DMS114 treated with DMSO at 0.1 percent for 48 hours (cell line): Measurements from ENCODE around the gene ZER1.
A peak's percentile ranks its signal among the peaks of the same experiment; 100 is the strongest.
"Not testable (repeated sequence)": the region's sequence is repeated elsewhere in the genome, so short reads cannot be mapped to it uniquely, and the experiment has no call there.

ENCODE experiments used
- DNase-seq: peaks from one replicate; lab custom pipeline; 2025; ENCODE audit not compliant: unreplicated experiment; lab: John Stamatoyannopoulos, UW

ZER1 gene

DNA sequence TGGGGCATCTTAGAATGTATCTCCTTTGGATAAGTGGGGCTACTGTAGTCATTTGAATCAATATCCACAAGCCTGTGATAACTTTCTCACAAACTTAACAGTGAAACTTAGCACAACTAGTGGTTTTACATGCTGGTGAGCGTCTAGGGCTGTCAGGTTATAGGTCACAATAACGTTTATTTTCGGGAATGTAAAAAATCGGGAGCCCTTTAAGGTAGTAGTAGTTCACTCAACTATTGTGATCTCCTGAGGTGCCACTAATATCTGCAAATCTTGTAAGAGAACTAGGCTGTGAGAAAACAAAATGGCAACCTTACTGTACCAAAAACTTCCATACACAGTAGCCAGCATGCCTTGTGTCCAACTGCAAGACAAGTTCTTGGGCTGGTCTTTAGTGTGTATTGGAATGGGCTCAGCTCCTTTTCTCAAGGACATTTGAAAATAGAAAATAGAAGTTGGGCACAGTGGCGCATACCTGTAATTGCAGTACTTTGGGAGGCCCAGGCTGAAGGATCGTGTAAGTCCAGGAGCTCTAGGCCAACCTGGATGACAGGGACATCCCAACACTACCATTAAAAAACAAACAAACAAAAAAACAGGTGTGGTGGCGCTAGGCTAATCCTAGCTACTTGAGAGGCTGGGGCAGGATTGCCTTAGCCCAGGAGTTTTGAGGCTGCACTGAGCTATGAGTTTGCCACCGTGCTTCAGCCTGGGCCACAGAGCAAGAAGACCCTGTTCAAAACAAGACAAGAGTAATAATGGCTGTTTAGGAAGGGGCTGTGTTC, 74.6 kb downstream of the ZER1 start:
- DNase-seq: no peak

DNA sequence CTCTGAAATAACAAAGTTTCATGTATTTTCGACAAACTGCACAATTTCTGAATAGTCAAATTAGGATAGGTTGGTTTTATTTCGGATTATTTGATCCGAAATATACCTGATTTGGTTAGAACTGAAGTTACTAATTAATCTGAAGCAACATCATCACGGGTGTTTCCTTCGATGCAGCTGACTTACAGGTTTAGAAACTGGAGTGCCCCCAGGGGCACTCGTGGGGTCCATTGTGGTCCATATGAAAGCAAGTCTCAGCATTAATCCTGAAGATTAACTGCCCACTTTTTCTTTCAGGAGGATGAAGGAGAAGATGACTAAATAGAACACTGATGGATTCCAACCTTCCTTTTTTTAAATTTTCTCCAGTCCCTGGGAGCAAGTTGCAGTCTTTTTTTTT, 77.4 kb downstream of the ZER1 start:
- DNase-seq: no peak

DNA sequence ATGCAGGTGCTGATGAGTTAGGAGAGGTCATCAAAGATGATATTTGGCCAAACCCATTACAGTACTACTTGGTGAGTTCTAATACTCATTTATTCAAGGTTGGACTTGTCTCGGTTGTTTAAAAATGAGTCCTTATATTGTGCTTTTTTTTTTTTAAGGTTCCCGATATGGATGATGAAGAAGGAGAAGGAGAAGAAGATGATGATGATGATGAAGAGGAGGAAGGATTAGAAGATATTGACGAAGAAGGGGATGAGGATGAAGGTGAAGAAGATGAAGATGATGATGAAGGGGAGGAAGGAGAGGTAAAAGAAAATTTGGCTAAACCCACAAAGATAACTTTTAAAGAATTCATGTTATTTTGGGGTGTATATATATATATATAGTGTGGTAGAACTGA, 78.0 kb downstream of the ZER1 start:
- DNase-seq: not testable (repeated sequence)

DNA sequence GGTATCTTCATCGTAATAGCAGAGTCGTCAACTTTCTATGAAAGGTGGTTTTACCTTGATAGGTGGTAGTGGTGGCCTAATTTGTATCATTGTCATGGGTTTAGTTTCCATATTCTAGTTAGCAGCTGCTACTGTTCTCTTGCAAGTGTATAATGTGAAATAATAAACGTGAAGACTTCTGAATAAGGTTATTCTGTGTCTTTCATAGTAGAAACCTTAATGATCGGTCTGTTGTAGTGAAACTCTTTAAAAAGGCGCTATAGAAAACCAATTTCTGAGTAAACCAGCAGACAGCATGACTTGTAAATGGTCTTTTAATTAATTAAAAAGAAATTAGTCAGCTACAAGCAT, 81.1 kb downstream of the ZER1 start:
- no peak for DNase-seq

DNA sequence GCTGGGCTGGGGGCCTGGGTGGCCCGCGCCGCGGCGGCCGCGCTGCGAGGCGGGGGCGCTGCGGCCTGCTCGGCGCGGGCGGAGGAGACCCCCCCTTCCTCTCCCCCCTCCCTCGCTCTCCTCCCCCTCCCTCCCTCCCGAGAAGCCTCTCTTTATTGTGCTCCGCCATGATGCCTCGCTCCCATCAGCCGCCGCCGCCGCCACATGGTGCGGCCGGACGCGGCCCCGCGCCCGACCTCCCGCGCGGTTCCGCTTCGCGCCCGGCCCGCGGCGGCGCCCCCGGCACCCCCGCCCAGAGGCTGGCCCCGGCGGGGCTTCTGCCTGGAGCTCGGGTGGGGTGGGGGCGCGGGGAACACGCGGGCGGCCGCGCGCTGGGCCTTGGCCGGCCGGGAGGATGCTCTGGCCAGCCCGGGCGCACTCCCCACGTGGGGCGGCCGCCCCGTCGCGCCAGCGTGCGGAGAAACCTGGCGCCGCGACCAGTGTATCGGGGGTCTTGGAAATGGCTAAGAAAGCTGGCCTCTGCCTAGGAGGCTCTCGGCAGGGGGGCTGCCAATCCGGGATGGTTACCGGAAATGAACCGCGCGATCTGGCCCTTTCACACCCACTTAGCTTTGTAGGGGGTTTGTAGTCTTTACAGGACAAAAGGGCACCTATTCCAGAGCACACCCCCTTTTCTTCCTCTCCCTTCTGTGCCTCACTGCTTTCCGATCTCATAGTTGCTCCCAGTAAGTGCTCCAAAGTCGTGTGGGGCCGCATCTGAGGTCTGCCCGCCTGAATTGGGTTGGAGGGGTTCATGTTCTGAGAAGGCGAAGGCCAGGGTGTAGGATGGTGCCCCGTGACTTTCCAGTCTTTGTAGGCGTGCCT, 81.7 kb downstream of the ZER1 start:
- DNase-seq: no peak

DNA sequence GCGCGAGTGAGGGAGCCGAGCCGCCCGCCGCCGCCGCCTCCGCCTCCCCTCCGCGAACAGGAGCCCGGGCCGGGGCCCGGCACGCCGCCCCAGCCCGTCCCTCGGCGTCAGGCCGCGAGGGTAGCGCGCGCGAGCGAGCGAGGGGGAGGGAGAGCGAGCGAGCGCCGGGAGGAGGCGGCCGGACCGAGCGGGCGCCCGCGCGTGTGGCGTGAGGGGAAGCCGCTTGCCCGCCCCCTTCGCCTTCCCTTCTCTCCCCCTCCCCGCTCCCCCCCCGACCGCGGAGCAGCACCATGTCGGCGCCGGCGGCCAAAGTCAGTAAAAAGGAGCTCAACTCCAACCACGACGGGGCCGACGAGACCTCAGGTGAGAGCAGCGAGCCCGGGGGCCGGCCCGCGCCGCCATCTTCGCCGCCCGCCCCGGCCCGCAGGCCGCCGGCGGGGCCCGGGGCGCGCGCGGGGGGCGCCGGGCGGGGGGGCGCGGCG, 82.4 kb downstream of the ZER1 start:
- no peak for DNase-seq

DNA sequence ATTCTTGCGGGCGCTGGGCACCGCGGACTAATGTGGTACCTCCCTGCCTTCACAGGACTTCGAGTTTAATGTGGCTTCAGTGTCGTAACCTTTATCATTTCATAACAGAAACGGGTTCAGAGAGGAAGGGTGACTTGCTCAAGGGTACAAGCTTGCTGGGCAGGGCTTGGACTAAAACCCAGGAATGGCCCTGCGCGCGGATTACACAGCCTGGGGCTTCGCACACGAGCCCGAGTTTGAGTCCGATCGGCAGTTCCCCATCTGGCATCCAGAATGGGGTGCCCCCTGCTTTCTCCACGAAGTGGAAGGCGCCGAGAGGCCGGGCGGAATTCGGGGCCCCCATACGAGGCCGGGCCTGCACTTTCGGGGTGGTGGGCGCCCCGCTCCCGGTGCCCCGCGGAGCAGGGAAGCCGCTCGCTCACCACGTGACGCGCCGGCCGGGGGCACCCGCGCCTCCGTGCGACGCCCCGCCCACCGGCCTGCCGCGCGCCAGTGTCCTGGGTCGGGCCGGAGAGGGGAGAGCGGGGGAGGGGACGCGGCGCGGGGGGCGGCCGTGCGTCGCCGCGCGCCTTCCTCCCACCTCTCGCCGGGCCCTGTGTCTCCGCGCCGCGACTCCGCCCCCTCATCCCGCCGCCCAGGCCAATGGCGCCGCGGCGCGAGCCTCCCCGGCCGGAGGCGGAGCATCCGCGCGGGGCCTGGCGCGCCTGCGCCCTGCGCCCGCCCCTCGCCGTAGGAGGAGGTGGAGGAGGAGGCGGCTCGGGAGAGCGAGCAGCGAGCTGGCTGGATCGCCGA, 83.0 kb downstream of the ZER1 start, which contains the start of gene SET:
Gene SET (plus strand): TSS at position 722 of the 792 bp plus-strand sequence. CDS start 361 bp downstream, outside the sequence.
- peak; percentile 73 for DNase-seq

DNA sequence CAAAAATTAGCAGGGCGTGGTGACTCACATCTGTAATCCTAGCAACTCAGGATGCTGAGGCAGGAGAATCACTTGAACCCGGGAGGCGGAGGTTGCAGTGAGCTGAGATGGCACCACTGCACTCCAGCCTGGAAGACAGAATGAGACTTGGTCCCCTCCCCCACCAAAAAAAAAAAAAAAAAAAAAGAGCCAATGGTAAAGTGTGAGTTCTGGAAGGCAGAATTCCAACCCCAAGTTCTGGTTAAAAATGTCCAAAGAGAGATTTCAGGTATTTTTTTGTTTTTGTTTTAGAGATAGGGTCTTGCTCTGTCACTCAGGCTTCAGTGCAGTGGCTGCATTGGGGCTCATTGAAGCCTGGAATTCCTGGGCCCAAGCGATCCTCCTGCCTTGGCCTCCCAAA, 84.3 kb downstream of the ZER1 start:
- no peak for DNase-seq

DNA sequence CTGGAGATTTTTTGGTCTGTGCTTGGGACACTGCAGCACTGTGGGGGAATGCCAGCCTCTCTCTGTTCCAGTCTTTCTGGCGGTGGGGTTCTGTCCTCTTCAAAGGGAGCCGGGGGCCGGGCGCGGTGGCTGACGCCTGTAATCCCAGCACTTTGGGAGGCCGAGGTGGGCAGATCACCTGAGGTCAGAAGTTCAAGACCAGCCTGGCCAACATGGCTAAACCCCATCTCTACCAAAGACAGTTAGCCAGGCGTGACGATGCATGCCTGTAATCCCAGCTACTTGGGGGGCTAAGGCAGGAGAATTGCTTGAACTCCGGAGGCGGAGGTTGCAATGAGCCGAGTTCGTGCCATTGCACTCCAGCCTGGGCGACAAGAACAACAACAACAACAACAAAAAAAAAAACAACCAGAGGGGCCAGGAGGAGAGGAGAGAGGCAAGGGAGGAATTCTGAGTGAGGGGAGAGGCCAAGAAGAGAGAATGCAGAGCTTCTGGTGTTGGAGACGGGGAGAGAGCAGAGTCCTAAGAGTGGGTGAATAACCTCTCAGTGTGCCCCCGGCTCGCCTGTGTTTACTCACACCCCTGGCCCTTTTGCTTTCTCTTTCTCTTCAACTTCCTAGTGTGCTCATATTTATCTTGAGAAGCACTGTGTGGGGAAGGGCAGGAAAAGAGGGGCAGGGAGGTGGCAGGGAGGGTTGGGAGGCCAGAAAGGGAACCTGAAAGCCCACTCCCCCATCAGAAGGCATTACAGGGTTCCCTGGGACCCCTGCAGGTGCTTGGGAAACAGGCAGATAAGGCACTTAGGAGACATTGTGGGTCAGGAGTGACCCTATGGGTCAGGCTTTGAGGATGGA, 85.9 kb downstream of the ZER1 start:
- DNase-seq: no peak

DNA sequence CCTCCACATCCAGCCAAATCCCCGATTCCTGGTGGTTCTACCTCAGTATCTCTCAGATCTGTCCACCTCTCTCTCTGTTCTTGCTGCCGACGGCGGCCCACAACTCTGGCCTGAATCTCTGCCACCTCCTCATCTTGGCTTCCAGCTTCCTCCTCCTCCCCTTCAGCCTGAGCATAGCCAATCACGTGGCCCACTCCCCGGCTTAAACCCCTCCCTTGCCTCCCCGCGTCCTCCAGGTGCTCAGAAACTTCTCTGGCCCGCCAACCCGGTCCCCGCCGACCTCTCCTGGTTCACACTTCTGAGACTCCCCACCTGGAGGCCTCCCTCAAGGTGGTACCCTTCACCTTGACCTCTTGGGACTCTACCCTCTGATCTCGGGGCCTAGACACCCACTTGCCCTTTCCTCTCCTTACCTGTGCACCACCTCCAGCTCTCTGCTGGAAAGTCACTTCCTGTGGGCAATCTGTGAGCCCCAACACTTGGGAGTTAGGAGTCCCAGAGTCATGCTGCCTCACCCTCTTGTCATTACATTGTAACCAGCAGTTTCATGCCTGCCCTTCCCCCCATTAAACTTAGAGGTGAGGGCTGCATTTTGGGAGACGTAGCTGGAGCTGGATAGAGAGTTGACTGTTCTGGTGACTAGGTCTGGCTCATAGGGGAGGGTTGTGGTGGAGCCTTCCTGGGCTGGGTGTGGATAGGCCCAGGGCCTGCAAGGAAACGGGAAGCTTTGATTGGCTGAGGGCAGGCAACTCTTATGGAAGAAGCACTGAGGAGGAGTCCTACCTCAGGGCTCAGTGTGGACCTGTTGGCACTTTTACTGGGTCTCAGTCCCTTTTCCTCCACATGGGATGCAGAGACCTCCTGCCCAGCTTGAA, 87.2 kb downstream of the ZER1 start:
- peak; percentile 42 for DNase-seq

DNA sequence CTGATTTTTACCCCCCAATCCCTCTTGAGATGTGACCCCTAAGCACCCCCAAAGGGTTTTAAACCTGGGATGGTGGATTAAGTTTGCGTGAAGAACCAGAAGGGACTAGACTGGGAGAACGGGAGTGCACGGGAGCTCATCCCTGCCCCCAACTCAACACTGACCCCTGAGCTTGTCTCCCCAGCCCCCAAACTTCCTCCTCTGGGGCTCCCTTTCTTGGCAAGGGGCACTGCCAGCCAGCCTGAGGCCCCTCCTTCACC, 87.7 kb downstream of the ZER1 start:
- DNase-seq: no peak

DNA sequence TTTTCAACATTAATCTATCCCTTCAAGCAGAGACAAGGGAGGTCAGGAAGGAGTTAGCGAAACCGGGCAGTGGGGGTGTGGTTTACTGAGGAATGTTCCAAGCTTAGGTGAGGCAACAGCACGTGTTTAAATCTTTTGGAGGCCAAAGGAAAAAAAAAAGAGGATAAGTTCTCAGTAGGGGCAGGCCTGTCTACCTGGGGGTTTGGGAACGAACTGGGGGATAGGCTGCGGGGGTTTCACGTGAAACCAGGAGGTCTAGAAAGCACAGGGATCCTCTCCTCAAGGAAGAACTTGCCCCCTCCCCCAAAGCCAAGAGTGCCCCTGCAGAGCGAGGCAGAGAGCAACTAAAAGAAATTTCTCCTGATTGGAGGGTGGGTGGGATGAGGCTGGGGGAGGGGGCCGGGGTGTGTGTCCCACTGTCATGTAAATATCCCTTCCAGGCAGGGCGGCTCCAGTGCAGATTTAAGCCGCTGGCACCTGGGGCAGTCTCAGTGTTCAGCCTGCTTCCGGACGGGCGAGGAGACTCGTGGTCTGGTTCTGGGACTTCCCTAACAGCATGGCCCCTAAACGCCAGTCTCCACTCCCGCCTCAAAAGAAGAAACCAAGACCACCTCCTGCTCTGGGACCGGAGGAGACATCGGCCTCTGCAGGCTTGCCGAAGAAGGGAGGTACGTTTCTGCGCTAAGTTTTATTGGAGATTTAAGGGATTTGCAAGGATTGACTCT, 88.2 kb downstream of the ZER1 start:
- DNase-seq: no peak
